VCaP (cell line): ENCODE results near the gene NPY2R.

Experiments
- H3K27ac ChIP-seq: fragments of 450-650 bp; 2 replicates; pipeline ENCODE4 v1.5.1; 2017
- TF ChIP-seq, protein P1 (sequence below): fragments of 450-650 bp; conservative IDR thresholded peaks from 2 replicates; pipeline ENCODE4 v1.5.1; 2017; ENCODE audit warnings: mild to moderate bottlenecking, moderate library complexity

Gene NPY2R

DNA sequence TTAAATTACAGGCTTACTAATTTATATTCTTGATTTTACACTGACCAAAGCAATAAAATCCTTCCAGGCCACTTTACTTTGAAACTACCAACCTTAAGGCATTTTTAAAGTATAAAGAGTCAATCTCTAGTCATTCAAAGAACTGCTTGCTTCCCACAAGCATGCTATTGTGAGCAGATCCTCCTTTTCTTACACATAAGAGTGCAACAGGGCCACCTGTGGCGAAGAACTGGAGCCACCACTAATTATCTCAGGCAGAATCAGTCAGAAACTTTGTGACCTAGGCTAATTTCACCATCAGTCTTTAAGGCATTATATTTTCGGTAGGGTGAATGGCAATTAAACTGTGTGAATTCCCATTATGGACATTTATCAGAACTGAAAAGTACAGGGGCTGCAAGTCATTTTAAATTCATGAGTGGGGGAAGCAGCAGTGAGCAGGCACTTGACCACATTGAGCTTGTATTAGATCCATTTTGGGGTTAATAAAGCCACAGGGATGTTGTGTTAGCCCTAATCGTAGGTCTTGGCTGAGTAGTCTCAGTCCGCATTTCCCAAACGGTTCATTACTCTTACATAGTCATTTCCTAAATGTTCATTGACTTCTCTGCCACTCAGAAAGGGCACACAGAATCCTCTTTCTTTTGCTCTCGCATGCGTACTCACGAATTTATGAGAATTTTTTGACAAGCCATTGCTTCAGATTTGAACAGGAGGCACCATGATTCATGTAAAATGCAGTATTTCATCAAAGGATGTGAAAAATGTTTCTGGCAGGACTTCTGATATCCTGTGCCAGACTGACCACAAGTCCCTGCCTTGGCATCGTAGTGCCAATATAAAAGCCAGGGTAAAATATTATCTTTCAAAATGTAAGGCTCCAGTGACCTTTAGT lies 39.8 kb downstream of the NPY2R start:
- H3K27ac ChIP-seq: peak overlapping the region; percentile 33; the same call in 1 of the 2 replicates
- TF ChIP-seq, protein P1, sequence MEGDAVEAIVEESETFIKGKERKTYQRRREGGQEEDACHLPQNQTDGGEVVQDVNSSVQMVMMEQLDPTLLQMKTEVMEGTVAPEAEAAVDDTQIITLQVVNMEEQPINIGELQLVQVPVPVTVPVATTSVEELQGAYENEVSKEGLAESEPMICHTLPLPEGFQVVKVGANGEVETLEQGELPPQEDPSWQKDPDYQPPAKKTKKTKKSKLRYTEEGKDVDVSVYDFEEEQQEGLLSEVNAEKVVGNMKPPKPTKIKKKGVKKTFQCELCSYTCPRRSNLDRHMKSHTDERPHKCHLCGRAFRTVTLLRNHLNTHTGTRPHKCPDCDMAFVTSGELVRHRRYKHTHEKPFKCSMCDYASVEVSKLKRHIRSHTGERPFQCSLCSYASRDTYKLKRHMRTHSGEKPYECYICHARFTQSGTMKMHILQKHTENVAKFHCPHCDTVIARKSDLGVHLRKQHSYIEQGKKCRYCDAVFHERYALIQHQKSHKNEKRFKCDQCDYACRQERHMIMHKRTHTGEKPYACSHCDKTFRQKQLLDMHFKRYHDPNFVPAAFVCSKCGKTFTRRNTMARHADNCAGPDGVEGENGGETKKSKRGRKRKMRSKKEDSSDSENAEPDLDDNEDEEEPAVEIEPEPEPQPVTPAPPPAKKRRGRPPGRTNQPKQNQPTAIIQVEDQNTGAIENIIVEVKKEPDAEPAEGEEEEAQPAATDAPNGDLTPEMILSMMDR: no peak

GRCh38 chr4:155249016-155249566 lies 40.7 kb downstream of the NPY2R start:
- H3K27ac ChIP-seq: peak overlapping the region; percentile 33; the same call in 1 of the 2 replicates
- TF ChIP-seq, protein P1: no peak

DNA sequence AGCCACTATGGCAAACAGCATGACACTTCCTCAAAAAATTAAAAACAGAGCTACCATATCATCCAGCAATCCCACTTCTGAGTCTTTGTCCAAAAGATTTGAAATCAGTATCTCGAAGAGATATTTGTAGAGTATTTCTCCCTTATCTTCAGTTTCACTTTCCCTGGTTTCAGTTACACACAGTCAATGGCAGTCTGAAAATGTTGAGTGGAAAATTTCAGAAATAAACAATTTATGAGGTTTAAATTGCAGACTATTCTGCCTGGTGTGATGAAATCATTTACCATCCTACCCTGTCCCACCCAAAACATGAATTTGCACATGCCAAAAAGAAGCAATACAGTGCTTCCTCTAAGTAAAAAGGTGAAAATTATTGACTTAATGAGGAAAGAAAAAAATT lies 43.9 kb downstream of the NPY2R start:
- TF ChIP-seq, protein P1: no peak
- no peak overlapping the region for H3K27ac ChIP-seq

- TF ChIP-seq, protein P1: no peak
- H3K27ac ChIP-seq: no peak overlapping the region
Measured at GRCh38 chr4:155263480-155263879, 55.0 kb downstream of the NPY2R start.

GRCh38 chr4:155265113-155265512 lies 56.7 kb downstream of the NPY2R start:
- TF ChIP-seq, protein P1: no peak
- no peak overlapping the region for H3K27ac ChIP-seq
